Measurements from ENCODE around the gene PITPNM2. TPM values are rescaled to one million over a fixed set of nuclear protein-coding genes. Genes with fewer than 3 reads are reported as not detected.
A peak's percentile ranks its signal among the peaks of the same experiment; 100 is the strongest.

The PITPNM2 gene
- polyA plus RNA-seq, 1 of the 3 experiments (the other 2 are of a cell fraction), result 3.7 TPM

DNA sequence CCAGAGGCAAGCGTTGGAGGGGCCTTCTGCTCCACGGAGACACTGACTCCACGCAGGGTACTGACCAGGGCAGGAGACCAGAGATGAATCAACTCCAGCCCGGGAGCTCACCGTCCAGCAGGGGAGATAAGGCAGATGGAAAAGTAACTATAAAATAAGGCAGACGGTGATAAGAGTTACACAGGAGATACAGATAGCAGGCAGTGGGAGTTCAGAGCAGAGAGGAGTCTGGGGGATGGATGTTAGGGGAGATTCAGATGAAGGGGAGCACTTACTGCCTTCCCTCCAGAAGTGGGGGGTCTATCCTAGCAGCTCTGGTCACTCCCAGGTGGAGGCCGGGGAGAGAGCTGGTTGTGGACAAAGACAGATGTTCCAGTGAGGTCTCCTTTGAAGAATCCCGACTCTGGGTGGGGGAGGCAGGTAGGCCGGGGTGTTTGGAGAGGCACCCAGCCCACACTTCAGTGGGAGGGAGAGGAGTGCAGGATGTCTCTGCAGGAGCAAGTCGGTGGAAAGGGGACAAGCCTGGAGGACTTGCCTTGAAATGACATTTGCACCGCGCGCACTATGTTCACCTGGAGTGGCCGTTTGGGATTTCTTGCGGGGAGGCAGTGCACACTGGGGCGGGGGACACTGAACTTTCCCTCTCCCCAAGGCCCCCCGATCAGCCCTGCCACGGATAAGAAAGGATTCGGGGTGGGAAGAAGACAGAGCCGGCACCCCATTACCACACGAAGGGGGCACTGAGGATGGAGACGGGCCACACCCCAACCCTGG lies 1.2 kb downstream of the PITPNM2 start:
- DNase-seq, result peak; percentile 48
- TF ChIP-seq TEAD4 (IDR thresholded peaks at IDR 0.05; ENCODE audit: borderline replicate concordance, insufficient read depth), result no peak
- no peak overlapping the region for H2AFZ ChIP-seq (ENCODE audit: low read depth)
- H3K27me3 ChIP-seq (ENCODE audit: insufficient read depth), result no peaks in the 10 kb centered on the region
- peaks cover 13% of the 10 kb centered on the region for H3F3A ChIP-seq (replicated peaks; ENCODE audit: insufficient read depth)
- ChIA-PET CTCF (interaction anchor here (0.6 to 3.4 kb wide), 6 partner anchors 12 to 489 kb away, joined by 3 to 15 read pairs (median 3); no protein-coding TSS in a partner anchor), POLR2A (no interaction called here)
- H4K20me1 ChIP-seq (ENCODE audit: insufficient read depth), result no peaks in the 10 kb centered on the region
- H3K4me1 ChIP-seq (ENCODE audit: control insufficient read depth in 1 of 2, insufficient read depth in 2 of 2, low read depth in 1 of 2, low read length in 1 of 2), result peaks cover 0 to 19% of the 10 kb centered on the region in 2 experiments; a peak in 1 of 4 replicates
- H3K4me2 ChIP-seq, result peak overlapping the region; percentile 96
- peaks cover 8 to 16% of the 10 kb centered on the region in 2 experiments for H3K36me3 ChIP-seq (replicated peaks in 1 of 2; ENCODE audit: control insufficient read depth in 1 of 2, insufficient read depth in 2 of 2, low read length in 1 of 2)
- no peak overlapping the region for H3K27ac ChIP-seq (ENCODE audit: low read depth in 2 of 2, low read length in 1 of 2)
- H3K4me3 ChIP-seq (ENCODE audit: low read depth in 2 of 2, low read length in 1 of 2), result peak overlapping the region; percentile 66 to 72
- H3K79me2 ChIP-seq (ENCODE audit: insufficient read depth), result peaks cover 29% of the 10 kb centered on the region; the same call in 1 of the 2 replicates
- peak overlapping the region; percentile 66 for H3K9ac ChIP-seq
- no peaks in the 10 kb centered on the region for H3K9me3 ChIP-seq
- WGBS (ENCODE audit: low lambda C conversion rate), result 77% methylated on average over 21 of the region's 22 CpGs
- no peaks in the 10 kb centered on the region for H3K9me2 ChIP-seq

DNA sequence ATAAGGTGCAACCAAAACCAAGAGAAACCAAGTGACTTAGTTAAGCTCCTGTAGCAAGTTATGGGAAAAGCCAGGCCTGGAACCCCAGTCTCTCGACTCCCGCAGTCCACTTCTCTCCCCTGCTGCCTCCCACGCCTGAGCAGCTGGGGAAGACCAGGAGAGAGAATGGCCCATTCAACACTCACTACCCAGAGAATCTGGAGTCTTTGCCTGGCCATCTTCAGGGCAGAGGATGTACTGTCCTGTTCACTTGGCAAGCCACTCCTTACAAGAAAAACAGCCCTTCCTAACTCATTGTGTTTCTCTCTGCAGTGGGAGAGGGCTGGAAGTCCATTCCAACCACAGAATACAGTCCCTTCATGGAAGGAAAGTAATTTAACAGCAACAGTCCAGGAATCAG lies 1.8 kb downstream of the PITPNM2 start:
- no peaks in the 10 kb centered on the region for H3K9me2 ChIP-seq
- no peaks in the 10 kb centered on the region for H4K20me1 ChIP-seq (ENCODE audit: insufficient read depth)
- H3K4me1 ChIP-seq (ENCODE audit: control insufficient read depth in 1 of 2, insufficient read depth in 2 of 2, low read depth in 1 of 2, low read length in 1 of 2), result peaks cover 0 to 19% of the 10 kb centered on the region in 2 experiments; a peak in 1 of 4 replicates
- TF ChIP-seq TEAD4 (IDR thresholded peaks at IDR 0.05; ENCODE audit: borderline replicate concordance, insufficient read depth), result no peak
- TF ChIP-seq FOXM1 (IDR thresholded peaks at IDR 0.05; ENCODE audit: low read depth), result no peak
- TF ChIP-seq, protein P1, sequence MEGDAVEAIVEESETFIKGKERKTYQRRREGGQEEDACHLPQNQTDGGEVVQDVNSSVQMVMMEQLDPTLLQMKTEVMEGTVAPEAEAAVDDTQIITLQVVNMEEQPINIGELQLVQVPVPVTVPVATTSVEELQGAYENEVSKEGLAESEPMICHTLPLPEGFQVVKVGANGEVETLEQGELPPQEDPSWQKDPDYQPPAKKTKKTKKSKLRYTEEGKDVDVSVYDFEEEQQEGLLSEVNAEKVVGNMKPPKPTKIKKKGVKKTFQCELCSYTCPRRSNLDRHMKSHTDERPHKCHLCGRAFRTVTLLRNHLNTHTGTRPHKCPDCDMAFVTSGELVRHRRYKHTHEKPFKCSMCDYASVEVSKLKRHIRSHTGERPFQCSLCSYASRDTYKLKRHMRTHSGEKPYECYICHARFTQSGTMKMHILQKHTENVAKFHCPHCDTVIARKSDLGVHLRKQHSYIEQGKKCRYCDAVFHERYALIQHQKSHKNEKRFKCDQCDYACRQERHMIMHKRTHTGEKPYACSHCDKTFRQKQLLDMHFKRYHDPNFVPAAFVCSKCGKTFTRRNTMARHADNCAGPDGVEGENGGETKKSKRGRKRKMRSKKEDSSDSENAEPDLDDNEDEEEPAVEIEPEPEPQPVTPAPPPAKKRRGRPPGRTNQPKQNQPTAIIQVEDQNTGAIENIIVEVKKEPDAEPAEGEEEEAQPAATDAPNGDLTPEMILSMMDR (IDR thresholded peaks at IDR 0.05), result no peak
- no peak overlapping the region for H3K4me3 ChIP-seq (ENCODE audit: low read depth in 2 of 2, low read length in 1 of 2)
- no peak overlapping the region for H3K27ac ChIP-seq (ENCODE audit: low read depth in 2 of 2, low read length in 1 of 2)
- H3K27me3 ChIP-seq (ENCODE audit: insufficient read depth), result no peaks in the 10 kb centered on the region
- peaks cover 32% of the 10 kb centered on the region; the same call in 1 of the 2 replicates for H3K79me2 ChIP-seq (ENCODE audit: insufficient read depth)
- CTCF ChIA-PET, result interaction anchor here (0.6 to 1.5 kb wide), 6 partner anchors 26 to 373 kb away, joined by 3 to 4 read pairs (median 3); no protein-coding TSS in a partner anchor
- POLR2A ChIA-PET, result no interaction called here
- H2AFZ ChIP-seq (ENCODE audit: low read depth), result no peak overlapping the region
- H3K4me2 ChIP-seq, result peak overlapping the region; percentile 96
- no peak for DNase-seq
- WGBS (ENCODE audit: low lambda C conversion rate), result 97% methylated on average over 3 of the region's 3 CpGs
- H3F3A ChIP-seq (replicated peaks; ENCODE audit: insufficient read depth), result peaks cover 13% of the 10 kb centered on the region
- no peak overlapping the region for H3K9ac ChIP-seq
- H3K9me3 ChIP-seq, result no peaks in the 10 kb centered on the region
- peaks cover 2 to 10% of the 10 kb centered on the region in 2 experiments for H3K36me3 ChIP-seq (replicated peaks in 1 of 2; ENCODE audit: control insufficient read depth in 1 of 2, insufficient read depth in 2 of 2, low read length in 1 of 2)

DNA sequence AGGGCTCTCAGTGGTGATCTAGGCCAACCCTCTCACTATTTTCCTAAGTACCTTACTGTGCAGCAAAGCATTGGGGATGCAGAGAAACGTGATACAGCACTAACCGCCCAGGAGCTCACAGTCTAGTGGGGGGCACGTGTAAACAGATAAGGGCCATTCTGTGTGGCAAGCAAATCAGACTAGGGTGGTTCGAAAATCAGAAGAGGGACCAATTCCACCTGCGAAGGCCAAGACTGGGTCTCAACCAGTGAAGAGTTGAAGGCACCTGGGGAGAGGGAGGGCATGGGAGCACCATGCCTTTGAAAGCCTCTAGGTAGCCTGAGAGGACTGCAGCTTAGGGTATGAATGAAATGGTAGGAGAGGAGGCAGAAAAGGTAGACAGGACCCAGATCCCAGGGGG lies 2.2 kb downstream of the PITPNM2 start:
- no peaks in the 10 kb centered on the region for H3K27me3 ChIP-seq (ENCODE audit: insufficient read depth)
- WGBS (ENCODE audit: low lambda C conversion rate), result 84% methylated on average over 5 of the region's 5 CpGs
- no peak for DNase-seq
- no peak overlapping the region for H3K9ac ChIP-seq
- no peak overlapping the region for H3K27ac ChIP-seq (ENCODE audit: low read depth in 2 of 2, low read length in 1 of 2)
- peaks cover 17% of the 10 kb centered on the region for H3F3A ChIP-seq (replicated peaks; ENCODE audit: insufficient read depth)
- POLR2A ChIA-PET, result no interaction called here
- no peaks in the 10 kb centered on the region for H4K20me1 ChIP-seq (ENCODE audit: insufficient read depth)
- peaks cover 0 to 6% of the 10 kb centered on the region in 2 experiments for H3K36me3 ChIP-seq (replicated peaks in 1 of 2; ENCODE audit: control insufficient read depth in 1 of 2, insufficient read depth in 2 of 2, low read length in 1 of 2)
- no peak overlapping the region for H2AFZ ChIP-seq (ENCODE audit: low read depth)
- H3K9me3 ChIP-seq, result no peaks in the 10 kb centered on the region
- H3K79me2 ChIP-seq (ENCODE audit: insufficient read depth), result peaks cover 36% of the 10 kb centered on the region; the same call in 1 of the 2 replicates
- no peak overlapping the region for H3K4me2 ChIP-seq
- H3K4me1 ChIP-seq (ENCODE audit: control insufficient read depth in 1 of 2, insufficient read depth in 2 of 2, low read depth in 1 of 2, low read length in 1 of 2), result peaks cover 0 to 19% of the 10 kb centered on the region in 2 experiments; a peak in 1 of 4 replicates
- CTCF ChIA-PET, result interaction anchor here (1.0 to 1.5 kb wide), 4 partner anchors 25 to 105 kb away, joined by 3 to 4 read pairs (median 4); no protein-coding TSS in a partner anchor
- H3K4me3 ChIP-seq (ENCODE audit: low read depth in 2 of 2, low read length in 1 of 2), result no peak overlapping the region
- no peaks in the 10 kb centered on the region for H3K9me2 ChIP-seq
- TF ChIP-seq RAD21 (IDR thresholded peaks at IDR 0.05; ENCODE audit: low read length) (no peak), GATA2 (CRISPR knock-in tag; IDR thresholded peaks at IDR 0.05) (no peak), FOXM1 (IDR thresholded peaks at IDR 0.05; ENCODE audit: low read depth) (no peak), SIN3A (IDR thresholded peaks at IDR 0.05; ENCODE audit: borderline replicate concordance, low read depth, low read length) (no peak), FOSL2 (IDR thresholded peaks at IDR 0.05; ENCODE audit: borderline replicate concordance, low read depth) (no peak), TAF1 (IDR thresholded peaks at IDR 0.05; ENCODE audit: borderline replicate concordance, low read depth, low read length) (no peak), CHD2 (IDR thresholded peaks at IDR 0.05; ENCODE audit: low read length, partially characterized antibody) (no peak), NRF1 (IDR thresholded peaks at IDR 0.05; ENCODE audit: low read depth, low read length) (no peak)
- TF ChIP-seq, protein P2, sequence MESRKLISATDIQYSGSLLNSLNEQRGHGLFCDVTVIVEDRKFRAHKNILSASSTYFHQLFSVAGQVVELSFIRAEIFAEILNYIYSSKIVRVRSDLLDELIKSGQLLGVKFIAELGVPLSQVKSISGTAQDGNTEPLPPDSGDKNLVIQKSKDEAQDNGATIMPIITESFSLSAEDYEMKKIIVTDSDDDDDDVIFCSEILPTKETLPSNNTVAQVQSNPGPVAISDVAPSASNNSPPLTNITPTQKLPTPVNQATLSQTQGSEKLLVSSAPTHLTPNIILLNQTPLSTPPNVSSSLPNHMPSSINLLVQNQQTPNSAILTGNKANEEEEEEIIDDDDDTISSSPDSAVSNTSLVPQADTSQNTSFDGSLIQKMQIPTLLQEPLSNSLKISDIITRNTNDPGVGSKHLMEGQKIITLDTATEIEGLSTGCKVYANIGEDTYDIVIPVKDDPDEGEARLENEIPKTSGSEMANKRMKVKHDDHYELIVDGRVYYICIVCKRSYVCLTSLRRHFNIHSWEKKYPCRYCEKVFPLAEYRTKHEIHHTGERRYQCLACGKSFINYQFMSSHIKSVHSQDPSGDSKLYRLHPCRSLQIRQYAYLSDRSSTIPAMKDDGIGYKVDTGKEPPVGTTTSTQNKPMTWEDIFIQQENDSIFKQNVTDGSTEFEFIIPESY (IDR thresholded peaks at IDR 0.05; ENCODE audit: borderline replicate concordance, low read depth), result no peak
- TF ChIP-seq, protein P3, sequence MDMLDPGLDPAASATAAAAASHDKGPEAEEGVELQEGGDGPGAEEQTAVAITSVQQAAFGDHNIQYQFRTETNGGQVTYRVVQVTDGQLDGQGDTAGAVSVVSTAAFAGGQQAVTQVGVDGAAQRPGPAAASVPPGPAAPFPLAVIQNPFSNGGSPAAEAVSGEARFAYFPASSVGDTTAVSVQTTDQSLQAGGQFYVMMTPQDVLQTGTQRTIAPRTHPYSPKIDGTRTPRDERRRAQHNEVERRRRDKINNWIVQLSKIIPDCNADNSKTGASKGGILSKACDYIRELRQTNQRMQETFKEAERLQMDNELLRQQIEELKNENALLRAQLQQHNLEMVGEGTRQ (IDR thresholded peaks at IDR 0.05; ENCODE audit: borderline replicate concordance, low read depth, low read length), result no peak
- TF ChIP-seq, protein P4, sequence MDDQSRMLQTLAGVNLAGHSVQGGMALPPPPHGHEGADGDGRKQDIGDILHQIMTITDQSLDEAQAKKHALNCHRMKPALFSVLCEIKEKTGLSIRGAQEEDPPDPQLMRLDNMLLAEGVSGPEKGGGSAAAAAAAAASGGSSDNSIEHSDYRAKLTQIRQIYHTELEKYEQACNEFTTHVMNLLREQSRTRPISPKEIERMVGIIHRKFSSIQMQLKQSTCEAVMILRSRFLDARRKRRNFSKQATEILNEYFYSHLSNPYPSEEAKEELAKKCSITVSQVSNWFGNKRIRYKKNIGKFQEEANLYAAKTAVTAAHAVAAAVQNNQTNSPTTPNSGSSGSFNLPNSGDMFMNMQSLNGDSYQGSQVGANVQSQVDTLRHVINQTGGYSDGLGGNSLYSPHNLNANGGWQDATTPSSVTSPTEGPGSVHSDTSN (IDR thresholded peaks at IDR 0.05), result no peak

Measured in SK-N-SH (cell line).